K562 (cell line): ENCODE data around the gene TMEM86B.

Source experiments
- MCM2 ChIP-seq: fragments of 450-650 bp; IDR thresholded peaks from 2 replicates; pipeline ENCODE4 v1.6.1; 2017; ENCODE audit warnings: low read depth, mild to moderate bottlenecking
- MEF2A ChIP-seq: IDR thresholded peaks from 2 replicates; pipeline ENCODE4 v1.6.1; 2011; ENCODE audit warnings: low read depth, mild to moderate bottlenecking, low read length, moderate library complexity; ENCODE audit not compliant: control insufficient read depth
- POLR2A ChIP-seq: fragments of 450-650 bp; conservative IDR thresholded peaks from 2 replicates; pipeline ENCODE4 v1.6.1; 2016
- RAD21 ChIP-seq, 2 experiments: fragments of 250-450 bp in 1 of 2; fragments of 450-650 bp in 1 of 2; sonication (Bioruptor Pico) in 1 of 2; formaldehyde crosslinking in 1 of 2; IDR thresholded peaks in 1 of 2; conservative IDR thresholded peaks in 1 of 2; 2 replicates each; pipeline versions ENCODE4 v1.4.0 to v1.8.0; 2020 to 2022; ENCODE audit warnings: mild to moderate bottlenecking in 2 of 2, moderate library complexity in 1 of 2
- SMC3 ChIP-seq: conservative IDR thresholded peaks from 2 replicates; pipeline ENCODE4 v1.6.1; 2011; ENCODE audit warnings: low read depth, low read length, improper control_type of control experiment; ENCODE audit not compliant: insufficient read depth
- ZEB2 ChIP-seq: fragments of 450-650 bp; IDR thresholded peaks from 2 replicates; pipeline ENCODE4 v1.6.1; 2016
- TF ChIP-seq, protein P1 (sequence below), 3 experiments: fragments of 200-800 bp in 1 of 3; fragments of 250-450 bp in 1 of 3; fragments of 450-650 bp in 1 of 3; sonication (Bioruptor Pico) in 1 of 3; sonication (Bioruptor generic) in 1 of 3; formaldehyde crosslinking in 1 of 3; IDR thresholded peaks; 2 replicates each; pipeline versions ENCODE4 v1.6.1 to v1.8.0; 2016 to 2022; ENCODE audit warnings: mild to moderate bottlenecking in 2 of 3, missing genetic modification characterization in 2 of 3, missing compliant biosample characterization in 1 of 3, moderate library complexity in 1 of 3
- TF ChIP-seq, protein P2 (sequence below): fragments of 250-450 bp; sonication (Bioruptor Pico); IDR thresholded peaks from 2 replicates; pipeline ENCODE4 v1.4.0; 2020; ENCODE audit warnings: mild to moderate bottlenecking
- TF ChIP-seq, protein P3 (sequence below): sonication (generic); formaldehyde crosslinking; IDR thresholded peaks from 2 replicates; pipeline ENCODE4 v1.8.0; 2022; ENCODE audit warnings: mild to moderate bottlenecking, missing genetic modification reagents
- TF ChIP-seq, protein P4 (sequence below), 3 experiments: IDR thresholded peaks in 2 of 3; conservative IDR thresholded peaks in 1 of 3; 2 replicates each; pipeline ENCODE4 v1.5.1; 2011 to 2012; ENCODE audit warnings: low read length in 3 of 3, mild to moderate bottlenecking in 3 of 3, control low read depth in 2 of 3, improper control_type of control experiment in 1 of 3, inconsistent platforms in 1 of 3, low read depth in 1 of 3, mixed read lengths in 1 of 3, moderate library complexity in 1 of 3; ENCODE audit not compliant: insufficient read depth in 2 of 3

DNA sequence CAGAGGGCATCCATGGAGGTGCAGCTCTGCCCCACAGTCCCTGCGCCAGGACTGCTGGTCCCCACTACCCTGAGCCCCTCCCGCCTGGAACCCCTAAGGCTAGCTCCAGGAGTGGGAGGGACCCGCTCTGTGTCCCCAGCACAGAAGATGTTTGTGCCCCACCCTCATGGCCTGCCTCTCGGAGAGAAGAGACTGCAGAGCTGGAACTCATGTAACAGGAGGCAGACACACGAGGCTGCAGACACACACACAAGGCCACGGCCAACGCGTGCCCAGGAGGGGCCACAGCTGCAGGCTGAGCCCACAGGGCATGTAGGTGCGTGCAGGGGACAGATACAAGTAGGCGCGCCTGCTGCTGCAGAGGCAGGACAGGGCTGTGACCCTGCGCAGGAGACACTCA, 10.4 kb upstream of the TMEM86B start:
- no peak for TF ChIP-seq SMC3
- no peak for TF ChIP-seq MEF2A
- TF ChIP-seq RAD21 (CRISPR knock-in tag; conservative IDR thresholded peaks at IDR 0.05 in 1 of 2, IDR thresholded peaks at IDR 0.05 in 1 of 2): no peak
- TF ChIP-seq, protein P1, sequence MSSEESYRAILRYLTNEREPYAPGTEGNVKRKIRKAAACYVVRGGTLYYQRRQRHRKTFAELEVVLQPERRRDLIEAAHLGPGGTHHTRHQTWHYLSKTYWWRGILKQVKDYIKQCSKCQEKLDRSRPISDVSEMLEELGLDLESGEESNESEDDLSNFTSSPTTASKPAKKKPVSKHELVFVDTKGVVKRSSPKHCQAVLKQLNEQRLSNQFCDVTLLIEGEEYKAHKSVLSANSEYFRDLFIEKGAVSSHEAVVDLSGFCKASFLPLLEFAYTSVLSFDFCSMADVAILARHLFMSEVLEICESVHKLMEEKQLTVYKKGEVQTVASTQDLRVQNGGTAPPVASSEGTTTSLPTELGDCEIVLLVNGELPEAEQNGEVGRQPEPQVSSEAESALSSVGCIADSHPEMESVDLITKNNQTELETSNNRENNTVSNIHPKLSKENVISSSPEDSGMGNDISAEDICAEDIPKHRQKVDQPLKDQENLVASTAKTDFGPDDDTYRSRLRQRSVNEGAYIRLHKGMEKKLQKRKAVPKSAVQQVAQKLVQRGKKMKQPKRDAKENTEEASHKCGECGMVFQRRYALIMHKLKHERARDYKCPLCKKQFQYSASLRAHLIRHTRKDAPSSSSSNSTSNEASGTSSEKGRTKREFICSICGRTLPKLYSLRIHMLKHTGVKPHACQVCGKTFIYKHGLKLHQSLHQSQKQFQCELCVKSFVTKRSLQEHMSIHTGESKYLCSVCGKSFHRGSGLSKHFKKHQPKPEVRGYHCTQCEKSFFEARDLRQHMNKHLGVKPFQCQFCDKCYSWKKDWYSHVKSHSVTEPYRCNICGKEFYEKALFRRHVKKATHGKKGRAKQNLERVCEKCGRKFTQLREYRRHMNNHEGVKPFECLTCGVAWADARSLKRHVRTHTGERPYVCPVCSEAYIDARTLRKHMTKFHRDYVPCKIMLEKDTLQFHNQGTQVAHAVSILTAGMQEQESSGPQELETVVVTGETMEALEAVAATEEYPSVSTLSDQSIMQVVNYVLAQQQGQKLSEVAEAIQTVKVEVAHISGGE (CRISPR knock-in tag; IDR thresholded peaks at IDR 0.05): no peak
- TF ChIP-seq POLR2A: no peak
- TF ChIP-seq, protein P2, sequence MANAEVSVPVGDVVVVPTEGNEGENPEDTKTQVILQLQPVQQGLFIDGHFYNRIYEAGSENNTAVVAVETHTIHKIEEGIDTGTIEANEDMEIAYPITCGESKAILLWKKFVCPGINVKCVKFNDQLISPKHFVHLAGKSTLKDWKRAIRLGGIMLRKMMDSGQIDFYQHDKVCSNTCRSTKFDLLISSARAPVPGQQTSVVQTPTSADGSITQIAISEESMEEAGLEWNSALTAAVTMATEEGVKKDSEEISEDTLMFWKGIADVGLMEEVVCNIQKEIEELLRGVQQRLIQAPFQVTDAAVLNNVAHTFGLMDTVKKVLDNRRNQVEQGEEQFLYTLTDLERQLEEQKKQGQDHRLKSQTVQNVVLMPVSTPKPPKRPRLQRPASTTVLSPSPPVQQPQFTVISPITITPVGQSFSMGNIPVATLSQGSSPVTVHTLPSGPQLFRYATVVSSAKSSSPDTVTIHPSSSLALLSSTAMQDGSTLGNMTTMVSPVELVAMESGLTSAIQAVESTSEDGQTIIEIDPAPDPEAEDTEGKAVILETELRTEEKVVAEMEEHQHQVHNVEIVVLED (CRISPR knock-in tag): no peak
- TF ChIP-seq, protein P3, sequence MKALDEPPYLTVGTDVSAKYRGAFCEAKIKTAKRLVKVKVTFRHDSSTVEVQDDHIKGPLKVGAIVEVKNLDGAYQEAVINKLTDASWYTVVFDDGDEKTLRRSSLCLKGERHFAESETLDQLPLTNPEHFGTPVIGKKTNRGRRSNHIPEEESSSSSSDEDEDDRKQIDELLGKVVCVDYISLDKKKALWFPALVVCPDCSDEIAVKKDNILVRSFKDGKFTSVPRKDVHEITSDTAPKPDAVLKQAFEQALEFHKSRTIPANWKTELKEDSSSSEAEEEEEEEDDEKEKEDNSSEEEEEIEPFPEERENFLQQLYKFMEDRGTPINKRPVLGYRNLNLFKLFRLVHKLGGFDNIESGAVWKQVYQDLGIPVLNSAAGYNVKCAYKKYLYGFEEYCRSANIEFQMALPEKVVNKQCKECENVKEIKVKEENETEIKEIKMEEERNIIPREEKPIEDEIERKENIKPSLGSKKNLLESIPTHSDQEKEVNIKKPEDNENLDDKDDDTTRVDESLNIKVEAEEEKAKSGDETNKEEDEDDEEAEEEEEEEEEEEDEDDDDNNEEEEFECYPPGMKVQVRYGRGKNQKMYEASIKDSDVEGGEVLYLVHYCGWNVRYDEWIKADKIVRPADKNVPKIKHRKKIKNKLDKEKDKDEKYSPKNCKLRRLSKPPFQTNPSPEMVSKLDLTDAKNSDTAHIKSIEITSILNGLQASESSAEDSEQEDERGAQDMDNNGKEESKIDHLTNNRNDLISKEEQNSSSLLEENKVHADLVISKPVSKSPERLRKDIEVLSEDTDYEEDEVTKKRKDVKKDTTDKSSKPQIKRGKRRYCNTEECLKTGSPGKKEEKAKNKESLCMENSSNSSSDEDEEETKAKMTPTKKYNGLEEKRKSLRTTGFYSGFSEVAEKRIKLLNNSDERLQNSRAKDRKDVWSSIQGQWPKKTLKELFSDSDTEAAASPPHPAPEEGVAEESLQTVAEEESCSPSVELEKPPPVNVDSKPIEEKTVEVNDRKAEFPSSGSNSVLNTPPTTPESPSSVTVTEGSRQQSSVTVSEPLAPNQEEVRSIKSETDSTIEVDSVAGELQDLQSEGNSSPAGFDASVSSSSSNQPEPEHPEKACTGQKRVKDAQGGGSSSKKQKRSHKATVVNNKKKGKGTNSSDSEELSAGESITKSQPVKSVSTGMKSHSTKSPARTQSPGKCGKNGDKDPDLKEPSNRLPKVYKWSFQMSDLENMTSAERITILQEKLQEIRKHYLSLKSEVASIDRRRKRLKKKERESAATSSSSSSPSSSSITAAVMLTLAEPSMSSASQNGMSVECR (CRISPR knock-in tag): no peak
- TF ChIP-seq, protein P4, sequence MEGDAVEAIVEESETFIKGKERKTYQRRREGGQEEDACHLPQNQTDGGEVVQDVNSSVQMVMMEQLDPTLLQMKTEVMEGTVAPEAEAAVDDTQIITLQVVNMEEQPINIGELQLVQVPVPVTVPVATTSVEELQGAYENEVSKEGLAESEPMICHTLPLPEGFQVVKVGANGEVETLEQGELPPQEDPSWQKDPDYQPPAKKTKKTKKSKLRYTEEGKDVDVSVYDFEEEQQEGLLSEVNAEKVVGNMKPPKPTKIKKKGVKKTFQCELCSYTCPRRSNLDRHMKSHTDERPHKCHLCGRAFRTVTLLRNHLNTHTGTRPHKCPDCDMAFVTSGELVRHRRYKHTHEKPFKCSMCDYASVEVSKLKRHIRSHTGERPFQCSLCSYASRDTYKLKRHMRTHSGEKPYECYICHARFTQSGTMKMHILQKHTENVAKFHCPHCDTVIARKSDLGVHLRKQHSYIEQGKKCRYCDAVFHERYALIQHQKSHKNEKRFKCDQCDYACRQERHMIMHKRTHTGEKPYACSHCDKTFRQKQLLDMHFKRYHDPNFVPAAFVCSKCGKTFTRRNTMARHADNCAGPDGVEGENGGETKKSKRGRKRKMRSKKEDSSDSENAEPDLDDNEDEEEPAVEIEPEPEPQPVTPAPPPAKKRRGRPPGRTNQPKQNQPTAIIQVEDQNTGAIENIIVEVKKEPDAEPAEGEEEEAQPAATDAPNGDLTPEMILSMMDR (IDR thresholded peaks at IDR 0.05 in 2 of 3, conservative IDR thresholded peaks at IDR 0.05 in 1 of 3; ENCODE audit: insufficient read depth in 2 of 3, low read depth in 1 of 3, low read length in 3 of 3): no peak
- TF ChIP-seq MCM2: no peak
- no peak for TF ChIP-seq ZEB2
